K562 (cell line): ENCODE data around the gene ARHGAP26. TPM values are rescaled to one million over a fixed set of nuclear protein-coding genes. Genes with fewer than 3 reads are reported as not detected.

Experiments used
- ATAC-seq: fragments of 200-7000 bp; cut with Tn5 transposase; 3 replicates; pipeline ENCODE4 v1.9.1; 2020; ENCODE audit warnings: moderate library complexity
- BruUV-seq: library from RNA; stranded (reverse); fragments of 400-500 nt; replicated peaks from 2 replicates; lab custom pipeline; 2021; lab: Mats Ljungman, UMichigan
- CTCF ChIA-PET: fragments of 300-600 bp; formaldehyde crosslinking; extraction: SDS; loops from one replicate; lab custom pipeline; 2021; ENCODE audit warnings: low intra/inter-chr PET ratio; lab: Yijun Ruan, JAX
- POLR2A ChIA-PET: fragments of 300-600, 350-650 bp; sonication (Branson Sonifier 250); formaldehyde crosslinking; extraction: SDS; loops from one replicate; lab custom pipeline; 2021; ENCODE audit warnings: antibody characterized with exemption, inconsistent platforms; lab: Yijun Ruan, JAX
- DNase-seq, 4 experiments: peaks; one replicate each; pipeline versions ENCODE4 v3.0.0 to v3.0.0-alpha.2; 2011 to 2018; ENCODE audit warnings: low spot score in 3 of 4, mixed read lengths in 3 of 4; ENCODE audit errors: extremely low read depth in 1 of 4
- FAIRE-seq: peaks from 2 replicates; lab custom pipeline; 2011; peaks lifted over from hg19 to GRCh38; lab: Jason Lieb, UNC
- H2AFZ ChIP-seq: 2 replicates; pipeline ENCODE4 v1.6.0; 2011; ENCODE audit warnings: low read depth, low read length, control low read depth, inconsistent platforms
- H3K27ac ChIP-seq: fragments of 200-600 bp; 3 replicates; pipeline ENCODE4 v1.8.0; 2011; ENCODE audit warnings: low read depth, mild to moderate bottlenecking, control low read depth, inconsistent platforms, low read length, moderate library complexity, mixed read lengths; ENCODE audit errors: extremely low read depth
- H3K27me3 ChIP-seq, 2 experiments: fragments of 300-600 bp in 1 of 2; 2 replicates in 1 of 2; 3 replicates in 1 of 2; pipeline versions ENCODE4 v1.6.0 to v1.8.0; 2011; ENCODE audit warnings: inconsistent platforms in 2 of 2, low read length in 2 of 2, mild to moderate bottlenecking in 1 of 2, mixed read lengths in 1 of 2, moderate library complexity in 1 of 2; ENCODE audit not compliant: control insufficient read depth in 2 of 2, insufficient read depth in 2 of 2
- H3K36me3 ChIP-seq: fragments of 300-600 bp; 3 replicates; pipeline ENCODE4 v1.8.0; 2011; ENCODE audit warnings: mild to moderate bottlenecking, low read length, inconsistent platforms; ENCODE audit not compliant: control insufficient read depth, insufficient read depth
- H3K4me1 ChIP-seq, 2 experiments: fragments of 200-600 bp in 1 of 2; replicated peaks in 1 of 2; 2 replicates in 1 of 2; 3 replicates in 1 of 2; pipeline versions ENCODE4 v1.5.1 to v1.8.0; 2011; ENCODE audit warnings: inconsistent platforms in 2 of 2, low read length in 2 of 2, mild to moderate bottlenecking in 1 of 2, mixed read lengths in 1 of 2, moderate library complexity in 1 of 2; ENCODE audit not compliant: control insufficient read depth in 2 of 2, insufficient read depth in 2 of 2
- H3K4me2 ChIP-seq: 2 replicates; pipeline ENCODE4 v1.6.1; 2011; ENCODE audit warnings: low read length, control low read depth, inconsistent platforms, mixed read lengths; ENCODE audit not compliant: insufficient read depth
- H3K4me3 ChIP-seq: fragments of 200-600 bp; sonication (generic), shearing (Covaris generic); 2 replicates; pipeline ENCODE4 v1.5.1; 2016; ENCODE audit warnings: control low read depth, inconsistent platforms
- H3K79me2 ChIP-seq: fragments of 200-600 bp; 3 replicates; pipeline ENCODE4 v1.8.0; 2011; ENCODE audit warnings: low read length, inconsistent platforms; ENCODE audit not compliant: control insufficient read depth, insufficient read depth
- H3K9ac ChIP-seq, 2 experiments: 2 replicates each; pipeline versions ENCODE4 v1.6.0 to v1.6.1; 2011; ENCODE audit warnings: low read depth in 2 of 2, low read length in 2 of 2, control low read depth in 1 of 2, inconsistent platforms in 1 of 2, mild to moderate bottlenecking in 1 of 2, mixed read lengths in 1 of 2; ENCODE audit not compliant: insufficient read depth in 1 of 2
- H3K9me1 ChIP-seq: one replicate; pipeline ENCODE4 v1.6.0; 2011; ENCODE audit warnings: inconsistent platforms, mild to moderate bottlenecking, low read length, moderate library complexity; ENCODE audit not compliant: control insufficient read depth, insufficient read depth
- H3K9me3 ChIP-seq: replicated peaks from 2 replicates; pipeline ENCODE4 v1.5.1; 2011; ENCODE audit warnings: low read depth, low read length, inconsistent platforms; ENCODE audit not compliant: control insufficient read depth, insufficient read depth
- H4K20me1 ChIP-seq: replicated peaks from 2 replicates; pipeline ENCODE4 v1.6.1; 2011; ENCODE audit warnings: low read length, inconsistent platforms, mixed read lengths; ENCODE audit not compliant: control insufficient read depth, insufficient read depth
- GTF2E2 ChIP-seq: fragments of 200-800 bp; sonication (Bioruptor generic); IDR thresholded peaks from 2 replicates; pipeline ENCODE4 v1.6.1; 2016; ENCODE audit warnings: missing genetic modification characterization, missing compliant biosample characterization
- MAFF ChIP-seq: IDR thresholded peaks from 2 replicates; pipeline ENCODE4 v1.6.1; 2012; ENCODE audit warnings: low read length, improper control_type of control experiment
- MYC ChIP-seq, 2 experiments: fragments of 250-450 bp in 1 of 2; sonication (Bioruptor Pico) in 1 of 2; IDR thresholded peaks; 2 replicates each; pipeline versions ENCODE4 v1.5.1 to v1.6.1; 2012 to 2021; ENCODE audit warnings: low read depth in 2 of 2, borderline replicate concordance in 1 of 2, improper control_type of control experiment in 1 of 2, low read length in 1 of 2, mild to moderate bottlenecking in 1 of 2, moderate library complexity in 1 of 2
- TBL1XR1 ChIP-seq, 2 experiments: IDR thresholded peaks; 2 replicates each; pipeline ENCODE4 v1.6.1; 2012; ENCODE audit warnings: improper control_type of control experiment in 2 of 2, low read length in 2 of 2, mild to moderate bottlenecking in 1 of 2
- WGBS: fragments of 100-300 bp; shearing (Covaris generic); methylation state at CpG from one replicate; pipeline ENCODE4 v1.1.6; 2016; ENCODE audit warnings: low coverage, mixed read lengths; ENCODE audit not compliant: insufficient coverage; ENCODE audit errors: missing lambda C conversion rate; 5-methylcytosine and 5-hydroxymethylcytosine counted together
- in situ Hi-C: fragments of 300-500 bp; cut with MboI; formaldehyde crosslinking; loops from 4 replicates; pipeline ENCODE4 v1.15.0; 2018; ENCODE audit warnings: inconsistent platforms, mixed read lengths
- intact Hi-C: fragments of 100-400 bp; cut with micrococcal nuclease; formaldehyde crosslinking; loops from 2 replicates; pipeline ENCODE4 v1.14.2; 2022
- polyA plus RNA-seq, 8 experiments: library from polyadenylated mRNA; depleted of rRNA in 4 of 8; stranded (reverse) in 5 of 8; unstranded in 3 of 8; fragments of >200 nt; fragmentation: Nextera tagmentation in 2 of 8; fragmentation: Illumina TruSeq in 1 of 8; extraction: Ambion mirVana in 2 of 8; extraction: Trizol in 1 of 8; gene quantifications; 2 replicates each; pipeline versions ENCODE4 v1.2.1 to v1.2.3, GENCODE V29; 2011 to 2014; ENCODE audit warnings: inconsistent platforms in 1 of 8, missing spikeins in 1 of 8
- total RNA-seq, 7 experiments: library from RNA; depleted of rRNA in 6 of 7; stranded (reverse); fragments of >200 nt in 6 of 7; fragmentation: Illumina TruSeq in 2 of 7; extraction: Trizol in 2 of 7; gene quantifications; 2 replicates each; pipeline versions ENCODE4 v1.2.1 to v1.2.3, GENCODE V29; 2011 to 2021; ENCODE audit warnings: low replicate concordance in 1 of 7

ARHGAP26 gene
- total and polyA plus RNA-seq, 9 of the 15 experiments (the other 6 are each of a cell fraction or from before 2014, with no cell fraction given), result 0.13 to 1.1 (median 0.55) TPM

DNA sequence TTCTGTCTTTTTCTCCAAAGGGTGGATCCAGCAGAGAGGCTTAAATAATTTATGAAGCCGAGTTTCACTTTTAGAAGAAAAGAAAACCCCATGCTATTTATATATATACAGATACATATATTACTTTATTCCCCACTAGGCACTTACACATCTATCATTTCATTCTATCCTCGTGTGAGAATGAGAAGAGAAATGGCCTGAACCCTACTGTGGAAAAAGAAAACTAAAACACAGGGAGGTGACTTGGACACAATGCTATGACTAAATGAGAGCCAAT lies 438.1 kb downstream of the ARHGAP26 start:
- no peaks in the 10 kb centered on the region for H4K20me1 ChIP-seq
- CTCF ChIA-PET, result no interaction called here
- H3K9me3 ChIP-seq, result no peaks in the 10 kb centered on the region
- H3K9me1 ChIP-seq, result no peaks in the 10 kb centered on the region
- 16% methylated on average over 2 of the region's 2 CpGs for WGBS
- H2AFZ ChIP-seq, result peak overlapping the region; percentile 89
- BruUV-seq, result no TSS peak
- no peak overlapping the region for H3K4me3 ChIP-seq
- TF ChIP-seq TBL1XR1 (IDR thresholded peaks at IDR 0.05; ENCODE audit: low read length in 2 of 2) (no peak), MYC (IDR thresholded peaks at IDR 0.05; ENCODE audit: low read depth, low read length) (peak; percentile 55; the same call in 1 of the 2 replicates), MYC (CRISPR knock-in tag; IDR thresholded peaks at IDR 0.05; ENCODE audit: borderline replicate concordance, low read depth) (no peak), GTF2E2 (peak; percentile 57; the same call in 1 of the 2 replicates), MAFF (no peak)
- TF ChIP-seq, all 486 proteins: peak for 2
- Histone ChIP-seq H3K27ac (peak overlapping the region; percentile 79), H3K4me1 (peaks cover 41 to 61% of the 10 kb centered on the region in 2 experiments), H3K9ac (peak overlapping the region; percentile 72 to 80; a peak in 3 of 4 replicates), H3K36me3 (no peaks in the 10 kb centered on the region), H3K4me2 (peak overlapping the region; percentile 66), H3K79me2 (no peaks in the 10 kb centered on the region), H3K27me3 (no peaks in the 10 kb centered on the region)
- ATAC-seq, result no peak; the same call in 2 of the 3 replicates
- no peak for DNase-seq
- FAIRE-seq, result no peak
- POLR2A ChIA-PET, result interaction anchor here (0.7 to 1.5 kb wide), 5 partner anchors 9 to 639 kb away, joined by 3 to 7 read pairs (median 3); partner anchors contain the start of gene NR3C1
- intact Hi-C loops, result loop anchor here (10.0 kb wide), 1 partner anchor 616 kb away; no protein-coding TSS in a partner anchor
- in situ Hi-C loops, result no loop called here
